Caco-2 (cell line): Measurements from ENCODE around the gene MCTP2. TPM values are rescaled to one million over a fixed set of nuclear protein-coding genes. Genes with fewer than 3 reads are reported as not detected.

Experiments
- BruUV-seq: library from RNA; stranded (reverse); fragments of 400-500 nt; replicated peaks from 2 replicates; lab custom pipeline; 2021; lab: Mats Ljungman, UMichigan
- CTCF ChIA-PET: fragments of 300-600 bp; sonication (Branson Sonifier 250); formaldehyde crosslinking; loops from one replicate; lab custom pipeline; 2022; ENCODE audit warnings: antibody characterized with exemption; lab: Charles Lee
- POLR2A ChIA-PET: fragments of 300-600 bp; sonication (Branson Sonifier 250); formaldehyde crosslinking; loops from one replicate; lab custom pipeline; 2022; ENCODE audit warnings: antibody characterized with exemption; lab: Charles Lee
- DNase-seq, 2 experiments: peaks; one replicate each; pipeline versions ENCODE4 v3.0.0 to v3.0.0-alpha.2; 2020 to 2022
- H3K27me3 ChIP-seq: replicated peaks from 2 replicates; pipeline ENCODE4 v1.6.0; 2011; ENCODE audit warnings: low read length; ENCODE audit not compliant: control insufficient read depth, insufficient read depth
- H3K36me3 ChIP-seq: 2 replicates; pipeline ENCODE4 v1.5.1; 2011; ENCODE audit warnings: low read length; ENCODE audit not compliant: control insufficient read depth, insufficient read depth
- H3K4me1 ChIP-seq: fragments of 250-450 bp; sonication (Bioruptor Pico); 2 replicates; pipeline ENCODE4 v1.5.1; 2020; ENCODE audit warnings: mild to moderate bottlenecking
- H3K4me3 ChIP-seq: 2 replicates; pipeline ENCODE4 v1.5.1; 2011; ENCODE audit warnings: low read depth, mild to moderate bottlenecking, control low read depth, low read length
- H3K9me3 ChIP-seq: fragments of 250-450 bp; sonication (Bioruptor Pico); 2 replicates; pipeline ENCODE4 v1.5.1; 2020; ENCODE audit warnings: mild to moderate bottlenecking, moderate library complexity
- H3K27ac Mint-ChIP-seq: one replicate; pipeline ENCODE4 v1.8.0; 2022; ENCODE audit warnings: mixed read lengths; ENCODE audit not compliant: unreplicated experiment
- H3K27me3 Mint-ChIP-seq: one replicate; pipeline ENCODE4 v1.8.0; 2022; ENCODE audit warnings: mixed read lengths; ENCODE audit not compliant: insufficient read depth, unreplicated experiment
- H3K36me3 Mint-ChIP-seq: one replicate; pipeline ENCODE4 v1.8.0; 2022; ENCODE audit warnings: mild to moderate bottlenecking, mixed read lengths; ENCODE audit not compliant: insufficient read depth, unreplicated experiment
- H3K4me1 Mint-ChIP-seq: one replicate; pipeline ENCODE4 v1.8.0; 2022; ENCODE audit warnings: low read depth, mixed read lengths; ENCODE audit not compliant: unreplicated experiment
- H3K4me3 Mint-ChIP-seq: one replicate; pipeline ENCODE4 v1.8.0; 2022; ENCODE audit warnings: mild to moderate bottlenecking, moderate library complexity, mixed read lengths; ENCODE audit not compliant: unreplicated experiment
- H3K9me3 Mint-ChIP-seq: one replicate; pipeline ENCODE4 v1.8.0; 2022; ENCODE audit warnings: mixed read lengths; ENCODE audit not compliant: unreplicated experiment
- CTCF ChIP-seq, 2 experiments: fragments of 200-600 bp in 1 of 2; IDR thresholded peaks; 1 replicate in 1 of 2; 2 replicates in 1 of 2; pipeline versions ENCODE4 v1.5.1 to v1.8.0; 2011 to 2022; ENCODE audit warnings: antibody characterized with exemption in 1 of 2, control low read depth in 1 of 2, inconsistent platforms in 1 of 2, low read depth in 1 of 2, low read length in 1 of 2, mild to moderate bottlenecking in 1 of 2, moderate library complexity in 1 of 2; ENCODE audit not compliant: insufficient read depth in 1 of 2, severe bottlenecking in 1 of 2, unreplicated experiment in 1 of 2
- intact Hi-C: fragments of 100-400 bp; cut with micrococcal nuclease; formaldehyde crosslinking; loops from one replicate; pipeline ENCODE4 v1.10.0; 2022; ENCODE audit not compliant: unreplicated experiment
- total RNA-seq: library from RNA; stranded (reverse); gene quantifications from 2 replicates; pipeline ENCODE4 v1.2.3, GENCODE V29; 2022

Gene MCTP2
- total RNA-seq, 1 experiment from 2014 or later, result 9.9 TPM

GRCh38 chr15:94235646-94236045, 4.3 kb downstream of the MCTP2 start:
- no peaks in the 10 kb centered on the region for H3K27me3 ChIP-seq
- Mint-ChIP-seq H3K36me3 (peaks cover 6% of the 10 kb centered on the region), H3K4me1 (peaks cover 13% of the 10 kb centered on the region), H3K27me3 (no peaks in the 10 kb centered on the region), H3K9me3 (no peaks in the 10 kb centered on the region), H3K4me3 (no peak overlapping the region), H3K27ac (no peak overlapping the region)
- DNase-seq, result no peak
- CTCF ChIA-PET, result no interaction called here
- POLR2A ChIA-PET, result no interaction called here
- H3K36me3 ChIP-seq, result no peaks in the 10 kb centered on the region
- intact Hi-C loops, result no loop called here
- no peaks in the 10 kb centered on the region; the same call in 1 of the 2 replicates for H3K4me1 ChIP-seq
- no peaks in the 10 kb centered on the region for H3K9me3 ChIP-seq
- no TSS peak for BruUV-seq
- no peak for TF ChIP-seq CTCF (IDR thresholded peaks at IDR 0.05; ENCODE audit: insufficient read depth in 1 of 2, low read depth in 1 of 2, low read length in 1 of 2, severe bottlenecking in 1 of 2, unreplicated experiment in 1 of 2)
- no peak overlapping the region for H3K4me3 ChIP-seq

- H3K27me3 Mint-ChIP-seq, result no peaks in the 10 kb centered on the region
- POLR2A ChIA-PET, result interaction anchor here (0.5 kb wide), 1 partner anchor 639 kb away, joined by 4 read pairs; no protein-coding TSS in a partner anchor
- peaks cover 2% of the 10 kb centered on the region for H3K36me3 Mint-ChIP-seq
- DNase-seq, result no peak
- H3K4me1 Mint-ChIP-seq, result peaks cover 13% of the 10 kb centered on the region
- no peaks in the 10 kb centered on the region for H3K27me3 ChIP-seq
- no peak for TF ChIP-seq CTCF (IDR thresholded peaks at IDR 0.05; ENCODE audit: insufficient read depth in 1 of 2, low read depth in 1 of 2, low read length in 1 of 2, severe bottlenecking in 1 of 2, unreplicated experiment in 1 of 2)
- BruUV-seq, result no TSS peak
- intact Hi-C loops, result no loop called here
- no peaks in the 10 kb centered on the region for H3K9me3 Mint-ChIP-seq
- CTCF ChIA-PET, result no interaction called here
- H3K27ac Mint-ChIP-seq, result no peak overlapping the region
- no peaks in the 10 kb centered on the region; the same call in 1 of the 2 replicates for H3K4me1 ChIP-seq
- no peak overlapping the region for H3K4me3 Mint-ChIP-seq
- H3K4me3 ChIP-seq, result no peak overlapping the region
- no peaks in the 10 kb centered on the region for H3K36me3 ChIP-seq
- H3K9me3 ChIP-seq, result no peaks in the 10 kb centered on the region
Measured at GRCh38 chr15:94236608-94237007, 5.2 kb downstream of the MCTP2 start.

- Histone ChIP-seq H3K9me3 (no peaks in the 10 kb centered on the region), H3K4me3 (no peak overlapping the region), H3K27me3 (no peaks in the 10 kb centered on the region), H3K4me1 (no peaks in the 10 kb centered on the region; the same call in 1 of the 2 replicates), H3K36me3 (no peaks in the 10 kb centered on the region)
- CTCF ChIA-PET, result no interaction called here
- no peaks in the 10 kb centered on the region for H3K9me3 Mint-ChIP-seq
- H3K4me3 Mint-ChIP-seq, result no peak overlapping the region
- DNase-seq, result no peak
- intact Hi-C loops, result no loop called here
- no peak overlapping the region for H3K27ac Mint-ChIP-seq
- POLR2A ChIA-PET, result no interaction called here
- H3K27me3 Mint-ChIP-seq, result no peaks in the 10 kb centered on the region
- H3K4me1 Mint-ChIP-seq, result peaks cover 13% of the 10 kb centered on the region
- BruUV-seq, result no TSS peak
- no peak for TF ChIP-seq CTCF (IDR thresholded peaks at IDR 0.05; ENCODE audit: insufficient read depth in 1 of 2, low read depth in 1 of 2, low read length in 1 of 2, severe bottlenecking in 1 of 2, unreplicated experiment in 1 of 2)
- no peaks in the 10 kb centered on the region for H3K36me3 Mint-ChIP-seq
Measured at GRCh38 chr15:94237903-94238302, 6.5 kb downstream of the MCTP2 start.
